Mesenchymal stem cell (in vitro differentiated cells and primary cell): ENCODE results near the gene IVL.

Experiments used
- DNase-seq: peaks from one replicate; pipeline ENCODE4 v3.0.0-alpha.2; 2013
- H2AFZ ChIP-seq: one replicate; pipeline ENCODE4 v1.6.1; 2013; ENCODE audit warnings: low read depth, mild to moderate bottlenecking, control low read depth, inconsistent platforms, low read length, moderate library complexity
- H2AK5ac ChIP-seq: 2 replicates; pipeline ENCODE4 v1.6.1; 2013; ENCODE audit warnings: low read length, moderate library complexity, mild to moderate bottlenecking, inconsistent platforms; ENCODE audit not compliant: severe bottlenecking
- H2BK120ac ChIP-seq: one replicate; pipeline ENCODE4 v1.6.1; 2013; ENCODE audit warnings: low read depth, mild to moderate bottlenecking, inconsistent platforms, low read length, moderate library complexity
- H2BK12ac ChIP-seq, 2 experiments: one replicate each; pipeline ENCODE4 v1.6.1; 2013; ENCODE audit warnings: inconsistent platforms in 2 of 2, low read length in 2 of 2, mild to moderate bottlenecking in 2 of 2, moderate library complexity in 2 of 2, control low read depth in 1 of 2
- H2BK15ac ChIP-seq: one replicate; pipeline ENCODE4 v1.6.1; 2013; ENCODE audit warnings: mild to moderate bottlenecking, low read depth, inconsistent platforms; ENCODE audit not compliant: poor library complexity, severe bottlenecking
- H2BK5ac ChIP-seq: 2 replicates; pipeline ENCODE4 v1.6.1; 2013; ENCODE audit warnings: low read depth, mild to moderate bottlenecking, low read length, control low read depth, inconsistent platforms; ENCODE audit not compliant: poor library complexity, severe bottlenecking
- H3K14ac ChIP-seq, 2 experiments: one replicate each; pipeline ENCODE4 v1.6.1; 2013; ENCODE audit warnings: inconsistent platforms in 2 of 2, low read length in 2 of 2, control low read depth in 1 of 2, mild to moderate bottlenecking in 1 of 2, moderate library complexity in 1 of 2
- H3K18ac ChIP-seq, 2 experiments: one replicate each; pipeline ENCODE4 v1.6.1; 2013; ENCODE audit warnings: inconsistent platforms in 2 of 2, low read length in 2 of 2, control low read depth in 1 of 2, low read depth in 1 of 2, mild to moderate bottlenecking in 1 of 2
- H3K23ac ChIP-seq, 2 experiments: one replicate each; pipeline ENCODE4 v1.6.1; 2013; ENCODE audit warnings: inconsistent platforms in 2 of 2, low read length in 2 of 2, mild to moderate bottlenecking in 2 of 2, moderate library complexity in 2 of 2, control low read depth in 1 of 2
- H3K27ac ChIP-seq: 2 replicates; pipeline ENCODE4 v1.5.1; 2013; ENCODE audit warnings: mild to moderate bottlenecking, moderate library complexity, low read length, control low read depth, inconsistent platforms; ENCODE audit not compliant: poor library complexity, severe bottlenecking
- H3K27me3 ChIP-seq, 2 experiments: 2 replicates each; pipeline versions ENCODE4 v1.6.1 to v1.7.0; 2013; ENCODE audit warnings: low read length in 2 of 2, mild to moderate bottlenecking in 2 of 2, moderate library complexity in 2 of 2, control low read depth in 1 of 2, inconsistent platforms in 1 of 2; ENCODE audit not compliant: control insufficient read depth in 1 of 2, insufficient read depth in 1 of 2
- H3K36me3 ChIP-seq, 2 experiments: 2 replicates each; pipeline versions ENCODE4 v1.6.1 to v1.7.0; 2013; ENCODE audit warnings: low read length in 2 of 2, control low read depth in 1 of 2, inconsistent platforms in 1 of 2, low read depth in 1 of 2, mild to moderate bottlenecking in 1 of 2; ENCODE audit not compliant: insufficient read depth in 2 of 2, control insufficient read depth in 1 of 2
- H3K4ac ChIP-seq, 2 experiments: one replicate each; pipeline ENCODE4 v1.6.1; 2013; ENCODE audit warnings: inconsistent platforms in 2 of 2, low read length in 2 of 2, mild to moderate bottlenecking in 2 of 2, moderate library complexity in 2 of 2, control low read depth in 1 of 2, low read depth in 1 of 2
- H3K4me1 ChIP-seq: 2 replicates; pipeline ENCODE4 v1.6.1; 2013; ENCODE audit warnings: low read depth, low read length, control low read depth; ENCODE audit not compliant: control insufficient read depth, insufficient read depth
- H3K4me2 ChIP-seq: 2 replicates; pipeline ENCODE4 v1.6.1; 2013; ENCODE audit warnings: low read length, mild to moderate bottlenecking, inconsistent platforms; ENCODE audit not compliant: poor library complexity, severe bottlenecking
- H3K4me3 ChIP-seq, 2 experiments: 2 replicates each; pipeline versions ENCODE4 v1.5.1 to v1.7.0; 2013; ENCODE audit warnings: low read length in 2 of 2, mild to moderate bottlenecking in 2 of 2, control low read depth in 1 of 2, low read depth in 1 of 2; ENCODE audit not compliant: insufficient read depth in 1 of 2
- H3K79me1 ChIP-seq: replicated peaks from 2 replicates; pipeline ENCODE4 v1.6.1; 2013; ENCODE audit warnings: mild to moderate bottlenecking, control low read depth, low read length, inconsistent platforms; ENCODE audit not compliant: poor library complexity, severe bottlenecking
- H3K9ac ChIP-seq: 2 replicates; pipeline ENCODE4 v1.7.0; 2013; ENCODE audit warnings: mild to moderate bottlenecking, low read length, moderate library complexity
- H3K9me3 ChIP-seq: 2 replicates; pipeline ENCODE4 v1.7.0; 2013; ENCODE audit warnings: mild to moderate bottlenecking, low read length; ENCODE audit not compliant: control insufficient read depth
- H4K8ac ChIP-seq: one replicate; pipeline ENCODE4 v1.6.1; 2013; ENCODE audit warnings: inconsistent platforms, mild to moderate bottlenecking, low read length, moderate library complexity
- H4K91ac ChIP-seq: one replicate; pipeline ENCODE4 v1.6.1; 2013; ENCODE audit warnings: mild to moderate bottlenecking, low read length, inconsistent platforms
- WGBS: methylation state at CpG from one replicate; pipeline ENCODE4 v1.1.7; 2013; ENCODE audit warnings: mixed read lengths; 5-methylcytosine and 5-hydroxymethylcytosine counted together

The IVL gene

GRCh38 chr1:152932170-152932811 is 23.9 kb downstream of the IVL start:
- H3K27ac ChIP-seq = no peak overlapping the region
- no peak overlapping the region for H3K4me3 ChIP-seq
- no peak overlapping the region for H4K91ac ChIP-seq
- H3K4me1 ChIP-seq = no peaks in the 10 kb centered on the region
- DNase-seq = no peak
- H3K27me3 ChIP-seq = peaks cover 0 to 24% of the 10 kb centered on the region in 2 experiments
- no peaks in the 10 kb centered on the region for H3K9me3 ChIP-seq
- no peak overlapping the region for H2BK120ac ChIP-seq
- no peak overlapping the region for H2AK5ac ChIP-seq
- H2BK5ac ChIP-seq = no peak overlapping the region
- H3K14ac ChIP-seq = no peak overlapping the region
- no peak overlapping the region for H3K4ac ChIP-seq
- H3K18ac ChIP-seq = no peak overlapping the region
- no peak overlapping the region for H2BK15ac ChIP-seq
- no peaks in the 10 kb centered on the region for H3K36me3 ChIP-seq
- no peak overlapping the region for H3K9ac ChIP-seq
- 42% methylated on average over 4 of the region's 4 CpGs for WGBS
- no peak overlapping the region for H4K8ac ChIP-seq
- no peak overlapping the region for H3K23ac ChIP-seq
- no peaks in the 10 kb centered on the region for H3K79me1 ChIP-seq
- H2AFZ ChIP-seq = no peak overlapping the region
- H2BK12ac ChIP-seq = no peak overlapping the region
- no peak overlapping the region for H3K4me2 ChIP-seq

GRCh38 chr1:152933196-152933595 is 24.9 kb downstream of the IVL start:
- no peak for DNase-seq
- H3K4me1 ChIP-seq = no peaks in the 10 kb centered on the region
- H3K79me1 ChIP-seq = no peaks in the 10 kb centered on the region
- H3K14ac ChIP-seq = no peak overlapping the region
- H2BK5ac ChIP-seq = no peak overlapping the region
- no peaks in the 10 kb centered on the region for H3K36me3 ChIP-seq
- H3K27me3 ChIP-seq = peaks cover 0 to 24% of the 10 kb centered on the region in 2 experiments
- 32% methylated on average over 2 of the region's 2 CpGs for WGBS
- H2BK15ac ChIP-seq = no peak overlapping the region
- no peak overlapping the region for H3K23ac ChIP-seq
- no peak overlapping the region for H3K4me2 ChIP-seq
- H2BK120ac ChIP-seq = no peak overlapping the region
- no peak overlapping the region for H3K4ac ChIP-seq
- no peak overlapping the region for H2AFZ ChIP-seq
- H3K27ac ChIP-seq = no peak overlapping the region
- no peak overlapping the region for H2BK12ac ChIP-seq
- no peaks in the 10 kb centered on the region for H3K9me3 ChIP-seq
- H3K4me3 ChIP-seq = no peak overlapping the region
- no peak overlapping the region for H3K18ac ChIP-seq
- no peak overlapping the region for H4K91ac ChIP-seq
- H2AK5ac ChIP-seq = no peak overlapping the region
- H3K9ac ChIP-seq = no peak overlapping the region
- H4K8ac ChIP-seq = no peak overlapping the region

- H2BK5ac ChIP-seq = no peak overlapping the region
- no peak for DNase-seq
- no peak overlapping the region for H3K4ac ChIP-seq
- no peak overlapping the region for H3K4me3 ChIP-seq
- H3K9me3 ChIP-seq = no peaks in the 10 kb centered on the region
- no peaks in the 10 kb centered on the region for H3K36me3 ChIP-seq
- H3K4me2 ChIP-seq = no peak overlapping the region
- no peak overlapping the region for H3K14ac ChIP-seq
- H2AFZ ChIP-seq = no peak overlapping the region
- no peak overlapping the region for H2AK5ac ChIP-seq
- no peak overlapping the region for H3K23ac ChIP-seq
- H4K91ac ChIP-seq = no peak overlapping the region
- H3K27me3 ChIP-seq = peaks cover 0 to 9% of the 10 kb centered on the region in 2 experiments
- H3K4me1 ChIP-seq = no peaks in the 10 kb centered on the region
- H2BK120ac ChIP-seq = no peak overlapping the region
- no peak overlapping the region for H2BK15ac ChIP-seq
- no CpG with 5 or more reads among the region's 1 CpG for WGBS
- H4K8ac ChIP-seq = no peak overlapping the region
- no peak overlapping the region for H3K18ac ChIP-seq
- no peak overlapping the region for H3K27ac ChIP-seq
- H3K79me1 ChIP-seq = no peaks in the 10 kb centered on the region
- H2BK12ac ChIP-seq = no peak overlapping the region
- no peak overlapping the region for H3K9ac ChIP-seq
Observed at GRCh38 chr1:152940614-152941013, 32.3 kb downstream of the IVL start.

- Histone ChIP-seq H3K4me2 (no peak overlapping the region), H2AFZ (no peak overlapping the region), H3K9ac (no peak overlapping the region), H3K27me3 (peaks cover 0 to 3% of the 10 kb centered on the region in 2 experiments), H3K4me3 (no peak overlapping the region), H3K4ac (no peak overlapping the region), H3K14ac (no peak overlapping the region), H3K36me3 (no peaks in the 10 kb centered on the region), H2BK120ac (no peak overlapping the region), H3K79me1 (no peaks in the 10 kb centered on the region), H4K91ac (no peak overlapping the region), H3K4me1 (no peaks in the 10 kb centered on the region), H3K9me3 (no peaks in the 10 kb centered on the region), H3K18ac (no peak overlapping the region), H3K23ac (no peak overlapping the region), H2BK5ac (no peak overlapping the region), H2BK15ac (no peak overlapping the region), H2BK12ac (no peak overlapping the region), H3K27ac (no peak overlapping the region), H4K8ac (no peak overlapping the region), H2AK5ac (no peak overlapping the region)
- DNase-seq = no peak
- WGBS = 54% methylated on average over 8 of the region's 8 CpGs
Observed at GRCh38 chr1:152941037-152941711, 32.8 kb downstream of the IVL start.
